Stimulated activated CD8-positive, alpha-beta memory T cell treated with anti-CD3 and anti-CD28 coated beads, Interleukin-15, amount 100 ng/mL, for 1 hour (primary cell): ENCODE results near the gene GABRD.

Experiments
- DNase-seq: peaks from one replicate; pipeline ENCODE4 v3.0.0-alpha.2; 2020; ENCODE audit warnings: low read depth

GABRD gene

DNA sequence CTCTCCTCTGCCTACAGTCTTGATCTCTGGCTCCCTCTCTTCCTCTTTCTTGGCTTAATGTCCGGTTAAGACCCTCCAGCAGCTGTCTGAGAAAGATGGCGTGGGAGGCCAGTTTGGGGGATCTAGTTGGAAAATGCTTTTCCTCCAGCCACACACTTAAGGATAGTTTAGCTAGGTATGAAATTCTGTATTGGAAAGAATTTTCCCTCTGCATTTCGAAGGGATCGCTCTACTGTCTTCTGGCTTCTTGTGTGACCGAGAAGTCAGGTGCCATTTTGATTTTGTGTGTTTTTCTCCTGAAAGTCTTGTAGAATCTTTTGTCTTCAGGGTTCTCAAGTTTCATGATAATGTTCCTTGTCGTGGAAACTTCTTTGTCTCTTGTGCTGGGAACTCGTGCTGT, 59.0 kb downstream of the GABRD start:
- no peak for DNase-seq

- no peak for DNase-seq
These were observed 60.4 kb downstream of the GABRD start for GRCh38 chr1:2079396-2080085.

DNA sequence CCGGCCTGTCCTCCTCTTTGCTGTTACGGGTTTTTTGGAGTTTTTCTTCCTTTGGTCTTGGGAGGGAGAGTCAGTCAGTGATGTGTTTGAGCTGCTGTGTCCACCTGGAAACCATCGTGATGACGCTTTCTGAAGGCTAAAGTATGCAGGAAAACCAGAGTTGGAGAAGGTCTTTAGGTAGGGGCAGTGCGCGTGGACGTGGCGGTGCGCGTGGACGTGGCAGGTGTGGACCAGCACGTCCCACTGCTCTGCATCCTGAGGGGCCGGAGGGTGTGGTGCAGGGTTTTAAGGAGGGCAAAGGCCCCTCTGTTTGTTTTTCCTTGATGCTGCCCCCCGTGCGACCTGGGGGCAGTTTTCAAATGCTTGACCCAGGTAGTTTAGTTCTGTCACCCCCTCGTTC, 61.0 kb downstream of the GABRD start:
- DNase-seq: no peak
